CD4-positive, alpha-beta T cell treated with Interleukin-12 subunit alpha and Interleukin-12 subunit beta, for 1 hour (primary cell): Measurements from ENCODE around the gene NIT1.

ENCODE experiments used
- DNase-seq: peaks from one replicate; pipeline ENCODE4 v3.0.0-alpha.2; 2020

Gene NIT1, protein sequence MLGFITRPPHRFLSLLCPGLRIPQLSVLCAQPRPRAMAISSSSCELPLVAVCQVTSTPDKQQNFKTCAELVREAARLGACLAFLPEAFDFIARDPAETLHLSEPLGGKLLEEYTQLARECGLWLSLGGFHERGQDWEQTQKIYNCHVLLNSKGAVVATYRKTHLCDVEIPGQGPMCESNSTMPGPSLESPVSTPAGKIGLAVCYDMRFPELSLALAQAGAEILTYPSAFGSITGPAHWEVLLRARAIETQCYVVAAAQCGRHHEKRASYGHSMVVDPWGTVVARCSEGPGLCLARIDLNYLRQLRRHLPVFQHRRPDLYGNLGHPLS

DNA sequence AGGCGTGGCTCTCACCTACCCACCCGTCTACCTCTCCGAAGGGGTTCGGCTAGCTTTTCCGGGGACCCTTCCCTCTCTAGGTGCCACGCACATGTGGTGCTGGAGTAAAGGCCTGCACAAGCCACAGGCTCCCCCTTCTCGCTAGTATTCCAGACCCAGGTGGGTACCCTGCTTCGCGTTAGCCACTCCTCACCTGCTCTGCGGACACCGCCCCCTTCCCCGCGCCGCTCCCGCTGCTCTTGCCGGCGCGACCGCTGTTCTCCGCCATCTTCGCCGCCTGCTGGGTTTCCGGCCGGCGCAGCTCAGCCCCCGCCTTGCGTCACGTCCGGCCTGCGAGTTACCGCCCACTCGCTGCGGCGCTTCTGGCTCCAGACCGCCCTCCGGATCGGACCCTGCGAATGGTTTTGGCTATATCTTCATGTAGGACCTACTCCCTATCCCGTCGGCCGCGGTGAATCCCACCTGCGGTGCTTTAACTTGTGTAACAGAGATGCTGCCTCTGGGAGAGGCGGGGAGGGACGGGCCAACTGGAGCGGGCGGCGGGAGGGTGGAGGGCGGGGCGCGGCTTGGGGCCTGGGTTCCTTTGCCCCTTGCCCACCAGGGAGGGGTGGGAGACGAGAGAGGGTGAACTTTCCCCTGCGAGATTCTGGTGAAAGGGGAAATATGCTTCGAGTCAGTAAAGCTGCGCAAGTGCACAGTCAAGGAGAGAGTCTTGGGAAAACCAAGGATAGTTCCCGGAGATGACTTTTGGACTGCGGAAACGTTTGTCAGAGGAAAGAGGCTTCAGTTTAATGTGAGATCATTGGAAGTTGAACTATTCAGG lies at the start of gene NIT1, which contains the start of gene PFDN2:
TSS of gene NIT1 (plus strand) at position 347 of the 823 bp plus-strand sequence. CDS start at position 419, 72 bp downstream.
TSS of gene PFDN2 (minus strand) at position 279 of the 823 bp plus-strand sequence. CDS start at position 268, 11 bp downstream.
- DNase-seq, result peak; percentile 87

DNA sequence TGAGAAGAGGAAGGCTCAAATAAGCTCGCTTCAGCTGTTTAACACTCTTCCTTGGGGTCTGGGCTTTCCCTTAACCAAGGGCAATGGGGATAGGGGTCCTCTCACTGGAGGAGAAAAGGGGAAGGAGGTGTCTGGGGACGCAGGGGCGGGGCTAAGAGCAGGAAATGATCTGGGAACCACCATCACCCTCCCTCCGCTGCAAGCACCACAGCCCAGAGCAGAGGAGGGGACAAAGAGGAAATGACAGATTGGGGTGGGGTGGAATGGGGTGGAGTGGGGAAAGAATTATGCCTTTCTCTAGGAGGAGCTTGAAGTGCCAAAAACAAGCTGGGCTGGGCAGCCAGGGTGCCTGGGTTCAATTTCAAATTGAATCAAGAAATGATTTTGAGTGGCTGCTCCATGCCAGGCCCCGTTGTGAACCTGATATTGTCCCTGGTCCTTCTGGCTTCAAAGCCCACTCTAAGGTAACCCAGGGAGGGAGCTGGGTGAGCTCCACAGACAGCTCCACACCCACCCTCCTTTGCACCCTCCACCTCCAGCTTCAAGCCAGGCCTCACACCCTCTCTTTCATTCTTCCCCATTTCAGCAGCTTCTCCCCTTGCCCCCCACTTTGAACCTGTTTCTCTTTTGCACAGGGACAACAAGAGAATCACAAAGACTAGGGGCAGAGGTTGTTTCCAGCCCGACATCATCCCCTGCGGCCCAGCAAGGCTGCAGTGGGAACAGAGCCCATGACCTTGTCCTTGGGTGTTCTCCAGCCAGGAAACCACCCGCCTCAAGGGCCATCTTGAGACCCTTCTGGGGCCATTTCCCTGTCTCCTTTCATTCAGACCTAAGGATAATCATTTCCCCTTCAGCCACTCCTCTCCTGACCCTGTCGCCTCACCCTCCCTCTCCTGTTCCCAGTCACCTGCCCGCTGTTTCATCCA lies 49.3 kb upstream of the NIT1 start:
- DNase-seq, result peak; percentile 93

DNA sequence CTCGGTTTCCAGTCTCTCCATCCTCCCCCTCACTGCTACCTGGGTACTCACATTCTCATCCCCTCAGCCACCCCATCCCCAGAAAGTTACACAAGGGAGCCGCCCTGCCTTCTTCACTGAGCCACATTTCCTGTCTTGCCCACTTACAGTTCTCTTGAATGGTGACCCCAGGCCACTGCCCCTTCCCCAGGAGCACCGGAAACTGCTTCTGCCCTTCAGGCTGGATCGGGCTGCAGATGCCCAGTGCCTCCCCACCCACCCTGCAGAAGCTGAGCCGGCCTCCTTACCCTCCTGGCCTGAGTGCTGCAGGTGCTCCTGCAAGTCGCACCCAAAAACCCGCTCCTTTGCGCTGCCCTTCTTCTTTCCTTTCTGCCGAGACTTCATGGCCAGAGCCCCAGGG lies 48.7 kb upstream of the NIT1 start:
- no peak for DNase-seq

DNA sequence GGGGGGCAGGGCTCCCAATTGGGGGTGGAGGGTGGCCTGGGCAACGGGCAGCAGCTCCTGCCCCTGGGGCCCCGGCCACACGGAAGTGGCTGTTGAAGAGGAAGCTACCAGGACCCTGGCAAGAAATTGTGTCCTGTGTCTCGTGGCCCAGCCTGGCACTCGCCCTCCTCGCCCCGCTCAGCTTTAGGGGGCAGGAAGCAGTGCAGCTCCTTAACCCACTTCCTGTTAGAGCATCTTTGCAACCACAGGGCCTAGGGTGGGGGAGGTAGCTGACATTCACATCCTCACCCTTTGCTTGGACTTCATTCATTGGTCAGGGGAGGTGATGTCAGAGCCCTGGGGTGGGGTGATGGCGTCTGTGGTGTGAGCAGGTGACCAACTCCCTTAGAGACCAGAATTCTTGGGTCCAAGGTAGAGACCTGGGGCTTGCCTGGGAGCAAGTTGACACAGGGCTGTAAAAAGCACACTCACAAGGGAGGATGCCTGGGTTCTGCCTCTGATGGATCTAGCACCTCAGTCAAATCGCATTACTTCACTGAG lies 48.1 kb upstream of the NIT1 start, which contains the start of gene ARHGAP30:
TSS of gene ARHGAP30 (minus strand) at position 161 of the 540 bp plus-strand sequence. CDS start 267 bp downstream, outside the sequence.
- DNase-seq, result peak; percentile 94

DNA sequence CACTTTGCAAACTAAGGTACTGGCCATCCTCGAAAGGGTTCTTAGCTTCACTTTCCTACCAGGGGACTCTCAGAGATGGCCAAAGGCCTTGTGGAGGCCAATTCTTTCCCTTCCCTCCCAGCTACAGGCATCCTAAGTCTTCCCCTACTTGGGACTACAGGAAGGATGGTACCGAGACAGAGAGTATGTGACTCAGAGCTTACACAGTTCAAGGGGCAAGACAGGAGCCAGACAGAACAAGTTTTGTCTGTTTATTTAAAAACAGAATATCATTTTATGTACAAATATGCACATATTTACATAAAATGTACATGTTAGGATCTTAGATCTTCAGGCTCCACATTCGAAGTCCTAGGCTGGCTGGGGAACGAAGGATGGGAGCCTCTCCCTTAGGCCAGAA lies 47.1 kb upstream of the NIT1 start:
- no peak for DNase-seq

DNA sequence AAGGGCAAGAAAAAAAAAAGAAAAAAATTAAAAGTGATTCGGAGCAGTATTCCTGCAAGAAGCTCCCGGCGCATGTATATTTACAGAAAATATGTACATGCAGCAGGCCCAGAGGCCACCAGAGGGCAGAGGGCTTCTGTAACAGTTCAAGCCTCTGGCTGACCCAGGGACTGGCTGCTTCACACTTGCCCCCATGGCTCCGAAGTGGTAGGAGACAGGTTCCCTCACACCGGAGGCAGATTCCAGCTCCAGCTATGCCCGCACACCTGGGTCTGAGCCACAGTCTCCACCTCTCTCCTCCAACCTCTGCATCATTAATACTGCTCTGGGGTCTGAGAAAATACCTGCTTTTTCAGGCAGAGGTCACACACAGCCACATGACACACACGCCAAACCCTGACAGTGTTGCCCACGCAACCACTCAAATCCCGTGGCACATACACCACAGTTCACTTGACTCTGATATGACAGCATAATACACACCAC lies 46.0 kb upstream of the NIT1 start:
- DNase-seq, result peak; percentile 63

DNA sequence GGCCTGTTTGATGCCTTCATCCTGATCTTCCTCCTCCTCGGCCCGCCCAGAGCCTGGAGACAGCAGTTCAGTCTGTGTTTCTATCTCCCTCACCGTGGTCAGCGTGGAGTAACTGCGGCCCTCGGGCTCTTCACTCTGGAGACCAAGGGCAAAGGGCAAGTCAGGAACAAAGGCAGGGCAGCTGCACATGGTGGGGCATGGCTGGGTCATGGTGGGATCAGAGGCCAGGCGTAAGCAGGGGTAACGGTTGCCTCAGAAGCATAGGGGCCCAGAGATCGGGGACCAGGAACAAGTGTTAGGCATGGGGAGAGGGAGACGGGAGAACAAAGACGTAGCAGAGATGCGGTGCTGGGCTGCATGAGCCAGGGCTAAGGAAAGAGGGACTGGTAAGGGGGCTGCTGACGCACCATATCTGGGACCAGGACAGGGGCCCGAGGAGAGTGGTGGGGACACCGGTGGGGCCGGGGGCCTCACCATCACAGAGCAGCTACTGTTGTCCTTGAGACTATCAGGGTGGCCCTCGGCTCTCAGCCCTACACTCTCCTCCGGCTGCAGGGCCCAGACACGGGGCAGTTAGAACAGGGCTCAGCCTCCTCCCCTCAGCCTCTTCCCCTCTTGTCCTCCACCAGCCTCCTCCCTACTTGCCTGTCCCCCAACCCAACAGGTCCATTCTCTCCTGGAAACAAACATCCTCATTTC lies 45.0 kb upstream of the NIT1 start:
- no peak for DNase-seq

DNA sequence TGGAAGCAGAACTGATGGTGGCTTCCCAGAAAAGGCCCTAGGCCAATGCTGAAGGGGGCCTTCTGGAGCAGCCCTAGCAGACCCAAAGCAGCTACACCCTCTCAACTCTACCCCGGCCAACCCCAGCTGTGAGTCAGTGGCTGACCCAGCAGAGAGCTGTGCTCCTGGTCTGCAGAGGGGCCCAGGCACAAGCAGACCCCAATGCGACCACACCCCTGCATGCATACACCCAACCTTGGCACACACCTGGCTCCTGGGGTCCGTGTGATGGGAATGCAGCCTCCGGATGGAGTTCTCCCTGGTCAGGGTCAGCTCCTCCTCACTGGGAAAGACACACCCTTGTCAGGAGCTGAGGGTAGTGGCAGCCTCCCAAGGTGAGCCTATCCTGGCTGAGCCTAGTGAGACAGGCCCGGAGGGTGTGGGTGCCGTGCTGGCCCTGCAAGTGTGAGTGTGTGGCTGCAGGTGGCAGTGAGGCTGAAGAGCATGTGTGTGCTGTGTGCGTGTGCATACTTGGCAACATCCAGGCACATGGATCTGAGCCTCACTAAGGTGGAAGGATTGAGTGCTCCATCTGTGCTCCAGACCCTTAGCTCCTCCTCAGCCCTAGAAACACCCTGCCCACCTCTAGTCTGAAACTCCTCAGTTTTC lies 44.3 kb upstream of the NIT1 start:
- DNase-seq, result no peak

DNA sequence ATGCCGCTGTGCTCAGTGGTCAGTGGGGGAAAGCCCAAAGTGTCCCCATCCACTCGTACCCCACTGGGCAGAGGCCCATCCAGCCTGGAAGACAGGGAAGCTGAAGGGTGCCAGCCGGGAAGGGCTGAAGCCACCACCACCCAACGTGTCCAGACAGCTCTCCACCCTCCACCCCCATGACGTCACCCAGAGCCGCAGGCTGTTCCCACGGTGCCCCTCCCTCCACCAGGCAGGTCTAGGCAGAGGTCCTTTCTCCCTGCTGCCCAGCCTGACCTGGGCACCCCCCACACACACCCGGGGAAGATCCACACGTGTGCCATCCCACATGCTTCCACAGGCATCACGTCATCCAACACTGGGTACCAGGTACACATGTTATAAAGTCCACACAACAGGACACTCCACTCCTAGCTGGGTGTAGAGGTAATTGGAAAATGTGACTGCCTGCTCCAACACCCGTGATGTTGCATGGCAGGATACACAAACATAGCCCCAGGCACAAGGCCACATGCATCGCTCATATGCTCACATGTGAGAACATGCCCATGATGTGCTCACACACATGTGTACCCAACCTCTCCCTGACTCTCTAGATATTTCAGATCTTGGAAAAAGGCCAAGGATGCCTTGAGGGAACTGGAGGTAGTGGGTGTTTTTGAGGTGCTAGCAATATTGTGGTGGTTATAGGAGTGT lies 43.1 kb upstream of the NIT1 start:
- DNase-seq, result no peak

DNA sequence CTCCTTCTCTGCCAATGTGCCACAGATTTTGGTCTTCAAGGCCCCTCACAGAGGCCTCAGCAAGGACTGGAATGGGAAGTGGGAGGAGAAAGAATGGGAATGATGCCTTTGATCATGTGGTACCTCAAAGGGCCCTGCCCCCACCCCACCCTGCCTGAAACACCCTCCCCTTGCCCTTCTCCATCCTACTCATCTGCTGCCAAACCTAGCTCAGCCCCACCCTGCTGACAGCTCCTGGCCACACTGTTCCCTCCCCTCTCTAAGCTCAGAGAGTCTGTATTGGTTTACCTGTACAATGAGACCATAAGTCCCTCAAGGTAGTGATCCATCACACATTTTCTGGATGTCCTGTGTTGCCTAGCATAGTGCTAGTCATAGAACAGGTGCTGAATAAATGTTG lies 41.5 kb upstream of the NIT1 start:
- DNase-seq, result no peak

DNA sequence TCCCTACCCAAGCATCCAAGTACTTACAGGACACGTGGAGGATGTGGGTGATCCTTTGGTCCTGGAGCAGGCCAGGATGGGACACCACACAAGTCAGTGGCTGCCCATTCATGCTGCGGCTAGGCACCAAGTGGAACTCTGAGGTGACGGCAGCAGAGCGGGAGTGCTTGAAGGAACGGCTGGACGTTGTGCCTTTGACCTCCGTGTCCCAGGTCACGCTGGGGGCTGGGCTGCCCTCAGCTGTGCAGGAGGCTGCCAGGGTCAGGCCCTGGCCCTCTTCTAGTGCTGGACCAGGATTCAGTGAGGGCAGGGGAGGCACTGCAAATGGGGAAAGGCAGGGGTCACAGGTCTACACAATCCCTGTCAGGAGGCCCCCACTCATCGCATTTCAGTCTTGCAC lies 40.5 kb upstream of the NIT1 start:
- no peak for DNase-seq

DNA sequence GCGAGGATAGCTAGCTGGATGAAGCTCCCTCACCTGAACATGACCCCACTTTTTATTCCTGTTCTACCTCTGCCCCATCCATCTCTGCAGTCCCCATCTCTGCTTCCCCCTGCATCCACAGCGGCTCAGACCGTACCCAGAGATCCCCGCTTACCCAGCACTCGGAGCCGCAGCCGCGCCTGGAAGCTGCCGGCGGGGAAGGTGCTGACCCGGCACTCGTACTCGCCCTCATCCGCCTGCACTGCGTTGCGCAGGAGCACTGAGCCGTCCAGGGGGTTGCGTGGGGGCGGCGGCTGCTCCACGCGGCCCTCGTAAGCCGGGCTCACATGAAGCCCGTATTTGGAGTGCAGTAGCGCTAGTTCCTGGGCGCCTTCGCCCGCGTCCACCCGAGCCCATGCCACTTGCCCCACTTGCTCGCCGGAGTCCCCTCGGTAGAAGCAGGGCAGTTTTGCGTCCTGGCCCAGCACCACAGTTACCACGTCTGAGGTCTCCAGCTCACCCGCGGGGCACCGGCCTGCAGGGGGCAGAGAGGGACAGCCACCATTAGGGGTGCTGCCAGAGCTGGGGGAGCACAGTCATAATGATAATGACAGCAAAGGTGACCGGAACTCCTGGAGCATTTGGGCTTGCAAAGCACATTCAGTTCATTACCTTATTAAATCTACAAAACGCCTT lies 38.3 kb upstream of the NIT1 start:
- DNase-seq, result no peak

DNA sequence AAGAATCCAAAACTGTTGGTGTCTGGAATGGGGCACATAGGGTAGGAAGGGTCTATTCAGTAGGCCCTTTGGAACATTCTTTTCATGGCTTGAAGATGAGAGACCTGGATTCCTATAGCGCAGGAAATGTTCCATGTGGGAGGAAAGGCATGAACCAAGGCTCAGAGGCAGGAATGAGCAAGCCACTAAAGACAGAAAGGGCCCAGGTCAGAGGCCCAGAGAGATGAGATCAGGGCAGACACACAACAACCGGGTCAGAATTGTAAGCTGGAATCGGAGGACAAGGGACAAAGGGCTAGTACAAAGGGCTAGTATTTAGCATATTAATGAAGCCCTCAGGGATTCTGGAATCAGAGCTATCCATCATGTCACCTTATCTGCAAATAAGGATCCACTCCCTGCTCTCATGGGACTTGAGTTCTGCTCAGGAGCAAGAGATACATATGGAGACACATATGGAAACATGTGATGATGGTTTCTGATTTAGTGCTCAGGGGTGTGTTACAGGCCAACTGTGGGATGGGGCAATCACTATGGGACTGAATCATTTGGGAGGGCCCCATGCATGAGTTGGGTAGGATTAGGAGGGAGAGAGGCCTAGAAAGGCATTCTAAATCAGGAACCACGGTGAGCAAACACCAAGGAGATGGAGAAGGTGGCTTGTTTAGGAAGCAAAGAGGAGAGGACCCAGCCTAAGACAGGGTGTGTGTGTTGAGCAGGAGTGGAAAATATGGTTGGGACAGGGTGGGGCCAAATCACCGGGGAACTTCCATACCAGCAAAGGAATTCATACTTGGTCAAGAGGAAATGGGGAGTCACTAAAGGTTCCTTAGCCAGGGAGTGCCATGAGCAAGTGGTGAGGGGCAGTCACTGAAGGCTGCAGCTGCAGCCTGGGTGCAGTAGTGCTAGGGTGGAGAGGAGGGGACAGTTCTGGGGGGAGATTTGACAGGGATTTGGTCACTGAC lies 37.2 kb upstream of the NIT1 start:
- DNase-seq, result no peak

DNA sequence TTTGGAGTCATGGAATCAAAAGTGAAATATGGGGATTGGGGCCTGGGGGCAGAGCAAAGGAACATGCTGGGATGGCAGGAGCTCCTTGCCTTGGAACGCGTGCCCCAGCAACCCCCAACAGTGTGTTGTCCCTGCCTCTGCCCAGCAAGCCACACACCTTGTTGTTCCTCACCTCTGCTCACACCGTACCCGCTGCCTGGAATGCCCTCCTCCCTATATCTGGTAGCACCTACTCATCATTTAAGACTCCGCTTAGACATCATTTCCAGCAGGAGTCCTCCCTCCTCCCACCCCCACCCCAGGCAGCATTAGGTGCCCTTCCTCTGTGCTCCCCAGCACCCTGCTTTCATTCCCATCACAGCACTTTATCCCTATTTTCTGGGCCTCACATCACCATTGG lies 36.4 kb upstream of the NIT1 start:
- no peak for DNase-seq

DNA sequence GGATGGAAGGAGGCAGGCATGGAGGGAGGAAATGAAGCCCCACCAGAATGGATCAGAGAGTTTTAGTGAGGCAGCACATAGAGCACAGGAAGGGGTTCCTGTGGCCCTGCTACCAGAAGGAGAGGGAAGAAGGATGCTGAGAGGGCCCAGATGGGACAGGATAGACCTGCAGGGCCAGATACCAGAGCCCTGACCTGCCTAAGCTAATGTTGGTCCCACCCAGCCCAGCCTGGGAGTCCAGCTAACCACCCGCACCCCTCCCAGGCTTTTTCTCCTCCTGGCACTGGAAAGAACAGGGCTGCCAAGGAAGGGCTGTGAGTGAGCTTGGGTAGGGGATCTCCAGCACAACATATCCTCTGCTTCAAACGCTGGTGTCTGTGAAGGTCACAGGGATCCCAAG lies 35.4 kb upstream of the NIT1 start:
- no peak for DNase-seq

DNA sequence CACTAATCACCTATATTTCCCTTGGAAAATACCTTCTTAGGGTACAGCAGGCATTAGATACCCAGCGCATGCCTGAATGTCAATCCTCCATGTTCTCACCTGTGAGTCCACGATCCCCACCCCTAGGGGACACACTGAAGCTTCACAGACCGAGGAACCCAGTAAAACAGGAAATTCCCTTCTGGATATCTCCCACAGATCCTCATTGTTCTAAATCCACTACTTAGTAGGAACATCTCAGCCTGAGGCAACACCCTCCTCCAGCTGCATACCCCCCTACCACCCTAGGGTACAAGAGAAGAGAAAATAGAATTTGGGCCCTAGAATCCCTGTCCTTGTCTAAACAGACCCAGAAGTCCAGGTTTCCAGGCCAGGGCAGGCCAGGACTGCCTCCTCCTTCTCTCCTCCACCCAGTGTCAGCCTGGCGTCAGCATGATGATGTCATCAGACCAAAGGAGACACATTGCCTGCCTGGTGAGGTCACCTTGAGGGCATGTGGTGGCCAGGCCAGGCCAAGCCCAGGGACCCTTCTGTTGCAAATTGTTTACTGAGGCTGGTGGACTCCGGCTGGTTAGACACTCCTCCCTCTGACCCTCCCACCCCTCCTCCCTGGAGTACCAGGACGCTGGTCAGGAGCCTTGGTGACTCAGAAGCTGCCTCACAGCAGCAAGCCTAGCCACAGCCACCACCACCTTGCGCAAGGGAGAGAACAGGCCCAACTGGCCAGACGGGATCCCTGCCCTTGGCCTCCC lies 34.7 kb upstream of the NIT1 start:
- peak; percentile 26 for DNase-seq

DNA sequence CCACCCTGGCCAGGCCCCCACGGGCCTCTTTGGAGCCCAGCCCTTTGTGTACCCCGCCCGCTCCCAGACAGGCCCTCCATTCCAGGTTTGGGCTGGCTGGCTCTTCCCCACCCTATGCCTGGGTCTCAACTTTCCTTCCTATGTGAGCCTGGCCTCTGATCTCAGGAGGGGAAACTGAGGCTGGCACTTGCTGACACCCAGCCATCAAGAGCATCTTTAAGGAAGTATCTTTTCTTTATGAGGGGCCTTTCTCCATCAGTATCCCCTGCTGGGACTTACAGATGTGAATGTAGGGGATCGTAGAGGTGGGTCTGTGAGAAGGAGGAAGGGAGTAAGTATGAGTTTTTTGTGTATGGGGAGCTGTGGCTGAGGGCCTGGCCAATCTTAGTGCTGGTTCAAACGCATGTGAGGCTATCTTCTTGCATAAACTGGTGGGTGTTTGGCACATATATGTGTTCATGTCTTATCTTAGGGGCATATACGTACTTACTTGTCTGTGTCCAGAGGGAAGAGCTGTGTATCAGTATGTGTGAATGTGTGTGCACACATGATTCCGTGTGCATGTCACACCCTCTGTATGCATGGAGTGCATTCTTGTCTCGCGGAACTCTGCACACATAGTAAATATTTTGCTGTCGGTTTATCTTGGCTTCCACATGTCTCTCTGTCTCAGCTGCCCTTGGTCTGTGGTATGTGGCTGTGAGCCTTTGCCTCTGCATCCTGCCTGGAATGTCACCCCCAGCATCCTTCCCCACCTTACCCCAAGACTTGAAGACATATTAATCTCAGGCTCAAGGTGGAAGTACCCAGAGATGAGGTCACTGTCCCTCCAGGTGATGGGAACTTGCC lies 33.9 kb upstream of the NIT1 start:
- no peak for DNase-seq
